Measurements from ENCODE around the gene HUNK. TPM values are rescaled to one million over a fixed set of nuclear protein-coding genes. Genes with fewer than 3 reads are reported as not detected.
A peak's percentile ranks its signal among the peaks of the same experiment; 100 is the strongest.

HUNK gene
- total RNA-seq, 2 experiments from 2014 or later = not detected

- no peak overlapping the region for H3K4me3 ChIP-seq (ENCODE audit: low read length)
- H3K36me3 Mint-ChIP-seq (ENCODE audit: low read depth) = no peaks in the 10 kb centered on the region
- H3K27ac Mint-ChIP-seq = no peak overlapping the region
- H3K36me3 ChIP-seq (ENCODE audit: insufficient read depth, low read length) = no peaks in the 10 kb centered on the region
- no peaks in the 10 kb centered on the region for H3K4me1 Mint-ChIP-seq (ENCODE audit: low read depth)
- ATAC-seq (ENCODE audit: poor library complexity) = no peak
- H3K9me3 Mint-ChIP-seq = no peaks in the 10 kb centered on the region
- ChIA-PET CTCF (interaction anchor here (0.6 kb wide), 1 partner anchor 88 kb away, joined by 3 read pairs; no protein-coding TSS in a partner anchor), POLR2A (no interaction called here)
- intact Hi-C loops (cut with DNase I, micrococcal nuclease) = no loop called here
- no peak overlapping the region for H3K4me3 Mint-ChIP-seq
- peaks cover 4% of the 10 kb centered on the region for H3K27me3 Mint-ChIP-seq
- peaks cover 2 to 4% of the 10 kb centered on the region in 2 experiments for H3K27me3 ChIP-seq (ENCODE audit: control insufficient read depth in 1 of 2, insufficient read depth in 2 of 2, low read length in 2 of 2)
- H3K9me3 ChIP-seq (ENCODE audit: control insufficient read depth in 1 of 2, insufficient read depth in 1 of 2, low read length in 2 of 2) = no peaks in the 10 kb centered on the region
- no peaks in the 10 kb centered on the region for H3K4me1 ChIP-seq (ENCODE audit: insufficient read depth, low read length)
- TF ChIP-seq, protein P1, sequence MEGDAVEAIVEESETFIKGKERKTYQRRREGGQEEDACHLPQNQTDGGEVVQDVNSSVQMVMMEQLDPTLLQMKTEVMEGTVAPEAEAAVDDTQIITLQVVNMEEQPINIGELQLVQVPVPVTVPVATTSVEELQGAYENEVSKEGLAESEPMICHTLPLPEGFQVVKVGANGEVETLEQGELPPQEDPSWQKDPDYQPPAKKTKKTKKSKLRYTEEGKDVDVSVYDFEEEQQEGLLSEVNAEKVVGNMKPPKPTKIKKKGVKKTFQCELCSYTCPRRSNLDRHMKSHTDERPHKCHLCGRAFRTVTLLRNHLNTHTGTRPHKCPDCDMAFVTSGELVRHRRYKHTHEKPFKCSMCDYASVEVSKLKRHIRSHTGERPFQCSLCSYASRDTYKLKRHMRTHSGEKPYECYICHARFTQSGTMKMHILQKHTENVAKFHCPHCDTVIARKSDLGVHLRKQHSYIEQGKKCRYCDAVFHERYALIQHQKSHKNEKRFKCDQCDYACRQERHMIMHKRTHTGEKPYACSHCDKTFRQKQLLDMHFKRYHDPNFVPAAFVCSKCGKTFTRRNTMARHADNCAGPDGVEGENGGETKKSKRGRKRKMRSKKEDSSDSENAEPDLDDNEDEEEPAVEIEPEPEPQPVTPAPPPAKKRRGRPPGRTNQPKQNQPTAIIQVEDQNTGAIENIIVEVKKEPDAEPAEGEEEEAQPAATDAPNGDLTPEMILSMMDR (IDR thresholded peaks at IDR 0.05) = no peak
- no peak for DNase-seq
- H3K27ac ChIP-seq (ENCODE audit: low read depth in 1 of 2, low read length in 2 of 2) = no peak overlapping the region
Observed at GRCh38 chr21:31862078-31862477, 10.7 kb upstream of the HUNK start.

GRCh38 chr21:31865429-31865970 lies 7.3 kb upstream of the HUNK start:
- peaks cover 23% of the 10 kb centered on the region for H3K27me3 Mint-ChIP-seq
- ChIA-PET POLR2A (no interaction called here), CTCF (no interaction called here)
- H3K4me3 ChIP-seq (ENCODE audit: low read length) = no peak overlapping the region
- intact Hi-C loops (cut with DNase I, micrococcal nuclease) = loop anchor here in 1 of 2 experiments (5.0 kb wide), 1 partner anchor 392 kb away; no protein-coding TSS in a partner anchor
- no peaks in the 10 kb centered on the region for H3K9me3 Mint-ChIP-seq
- no peaks in the 10 kb centered on the region for H3K36me3 ChIP-seq (ENCODE audit: insufficient read depth, low read length)
- H3K4me1 Mint-ChIP-seq (ENCODE audit: low read depth) = no peaks in the 10 kb centered on the region
- H3K9me3 ChIP-seq (ENCODE audit: control insufficient read depth in 1 of 2, insufficient read depth in 1 of 2, low read length in 2 of 2) = no peaks in the 10 kb centered on the region
- TF ChIP-seq, protein P1 (IDR thresholded peaks at IDR 0.05) = no peak
- no peak overlapping the region for H3K4me3 Mint-ChIP-seq
- no peak overlapping the region for H3K27ac Mint-ChIP-seq
- H3K27me3 ChIP-seq (ENCODE audit: control insufficient read depth in 1 of 2, insufficient read depth in 2 of 2, low read length in 2 of 2) = peaks cover 8 to 19% of the 10 kb centered on the region in 2 experiments
- H3K4me1 ChIP-seq (ENCODE audit: insufficient read depth, low read length) = no peaks in the 10 kb centered on the region
- no peak overlapping the region for H3K27ac ChIP-seq (ENCODE audit: low read depth in 1 of 2, low read length in 2 of 2)
- H3K36me3 Mint-ChIP-seq (ENCODE audit: low read depth) = no peaks in the 10 kb centered on the region
- no peak for DNase-seq
- ATAC-seq (ENCODE audit: poor library complexity) = no peak

GRCh38 chr21:31866077-31866511 lies 6.7 kb upstream of the HUNK start:
- H3K9me3 Mint-ChIP-seq = no peaks in the 10 kb centered on the region
- H3K27ac Mint-ChIP-seq = no peak overlapping the region
- Histone ChIP-seq H3K4me3 (ENCODE audit: low read length) (no peak overlapping the region), H3K27ac (ENCODE audit: low read depth in 1 of 2, low read length in 2 of 2) (no peak overlapping the region), H3K9me3 (ENCODE audit: control insufficient read depth in 1 of 2, insufficient read depth in 1 of 2, low read length in 2 of 2) (no peaks in the 10 kb centered on the region), H3K4me1 (ENCODE audit: insufficient read depth, low read length) (no peaks in the 10 kb centered on the region), H3K36me3 (ENCODE audit: insufficient read depth, low read length) (no peaks in the 10 kb centered on the region), H3K27me3 (ENCODE audit: control insufficient read depth in 1 of 2, insufficient read depth in 2 of 2, low read length in 2 of 2) (peaks cover 8 to 15% of the 10 kb centered on the region in 2 experiments)
- TF ChIP-seq, protein P1 (IDR thresholded peaks at IDR 0.05) = peak; percentile 66
- ChIA-PET POLR2A (no interaction called here), CTCF (no interaction called here)
- H3K4me1 Mint-ChIP-seq (ENCODE audit: low read depth) = no peaks in the 10 kb centered on the region
- peaks cover 23% of the 10 kb centered on the region for H3K27me3 Mint-ChIP-seq
- intact Hi-C loops (cut with DNase I, micrococcal nuclease) = loop anchor here in 1 of 2 experiments (2.0 to 5.0 kb wide), 2 partner anchors 391 to 735 kb away; no protein-coding TSS in a partner anchor
- H3K4me3 Mint-ChIP-seq = no peak overlapping the region
- peak; percentile 51 for ATAC-seq (ENCODE audit: poor library complexity)
- peak; percentile 34 to 74 (median 50) for DNase-seq
- no peaks in the 10 kb centered on the region for H3K36me3 Mint-ChIP-seq (ENCODE audit: low read depth)

All from CD4-positive, alpha-beta T cell (primary cell).